GM19193 (cell line): ENCODE measurements around the gene LCE1E.

ENCODE experiments used
- POLR2A ChIP-seq: IDR thresholded peaks from 4 replicates; pipeline ENCODE4 v1.6.1; 2011; ENCODE audit not compliant: insufficient read depth, insufficient read length; ENCODE audit errors: extremely low read depth

The LCE1E gene

GRCh38 chr1:152786077-152786476, at the start of gene LCE1E:
TSS of gene LCE1E (plus strand) at chr1:152786257. CDS start at chr1:152787300, 1,043 bp downstream.
- TF ChIP-seq POLR2A = peak; percentile 43

DNA sequence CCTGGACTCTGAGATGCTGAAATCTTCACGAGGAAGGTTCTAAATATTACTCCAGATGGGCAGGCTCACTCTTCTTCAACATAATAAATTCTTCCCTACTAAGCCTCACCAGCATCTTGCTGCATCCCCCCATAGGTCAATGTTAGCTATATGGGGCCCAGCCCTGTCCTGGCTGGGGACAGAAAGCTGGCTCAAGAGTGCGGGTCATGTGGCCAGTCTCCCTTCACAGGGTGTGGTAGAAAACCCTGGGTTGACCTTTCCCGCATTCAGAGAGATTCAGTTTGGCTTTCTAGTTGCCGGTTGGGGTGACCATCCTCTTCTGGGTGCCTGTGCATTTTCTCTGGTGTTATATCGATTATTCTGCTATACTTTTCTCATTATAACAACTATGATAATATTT, 48.1 kb upstream of the LCE1E start:
- no peak for TF ChIP-seq POLR2A

DNA sequence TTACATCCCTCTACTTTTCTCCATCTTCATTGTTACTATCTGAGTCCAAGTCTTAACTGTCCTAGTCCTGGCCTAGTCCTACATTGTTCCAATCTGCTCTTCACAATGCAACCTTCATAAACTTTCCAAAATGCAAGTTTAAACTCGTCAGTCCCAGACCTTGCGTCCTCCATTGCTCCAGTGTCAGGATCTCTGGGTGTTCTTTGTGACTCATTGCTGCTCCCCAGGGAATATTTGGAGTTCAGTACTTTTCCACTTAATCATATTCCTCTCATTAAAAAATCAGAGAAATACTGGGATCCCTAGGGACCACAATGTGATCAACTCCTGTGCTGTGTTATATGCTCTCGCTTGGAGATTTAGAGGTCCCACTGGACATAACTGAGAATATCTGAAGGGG, 46.2 kb upstream of the LCE1E start:
- no peak for TF ChIP-seq POLR2A

DNA sequence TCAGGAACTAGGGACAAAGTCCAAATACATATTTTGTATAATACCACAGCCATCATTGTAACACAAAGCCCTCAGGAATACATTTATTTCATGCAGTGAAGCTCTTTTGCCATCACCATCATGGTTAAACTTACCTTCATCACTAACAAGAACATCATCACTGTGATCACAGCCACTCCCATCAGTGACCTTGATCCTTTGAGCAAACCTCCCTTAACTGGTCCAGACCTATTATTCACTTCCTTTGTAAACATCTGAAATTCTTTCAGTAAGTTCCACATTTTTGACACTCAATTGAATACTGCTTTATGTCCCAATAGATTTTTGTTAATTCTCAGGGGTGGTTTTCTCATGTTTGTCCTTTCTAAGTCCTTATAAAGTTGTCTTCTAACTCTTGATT, 44.4 kb upstream of the LCE1E start:
- no peak for TF ChIP-seq POLR2A

- no peak for TF ChIP-seq POLR2A
These were observed 42.5 kb upstream of the LCE1E start for GRCh38 chr1:152743371-152744145.

- TF ChIP-seq POLR2A = no peak
These were observed 40.8 kb upstream of the LCE1E start for GRCh38 chr1:152745289-152745704.

DNA sequence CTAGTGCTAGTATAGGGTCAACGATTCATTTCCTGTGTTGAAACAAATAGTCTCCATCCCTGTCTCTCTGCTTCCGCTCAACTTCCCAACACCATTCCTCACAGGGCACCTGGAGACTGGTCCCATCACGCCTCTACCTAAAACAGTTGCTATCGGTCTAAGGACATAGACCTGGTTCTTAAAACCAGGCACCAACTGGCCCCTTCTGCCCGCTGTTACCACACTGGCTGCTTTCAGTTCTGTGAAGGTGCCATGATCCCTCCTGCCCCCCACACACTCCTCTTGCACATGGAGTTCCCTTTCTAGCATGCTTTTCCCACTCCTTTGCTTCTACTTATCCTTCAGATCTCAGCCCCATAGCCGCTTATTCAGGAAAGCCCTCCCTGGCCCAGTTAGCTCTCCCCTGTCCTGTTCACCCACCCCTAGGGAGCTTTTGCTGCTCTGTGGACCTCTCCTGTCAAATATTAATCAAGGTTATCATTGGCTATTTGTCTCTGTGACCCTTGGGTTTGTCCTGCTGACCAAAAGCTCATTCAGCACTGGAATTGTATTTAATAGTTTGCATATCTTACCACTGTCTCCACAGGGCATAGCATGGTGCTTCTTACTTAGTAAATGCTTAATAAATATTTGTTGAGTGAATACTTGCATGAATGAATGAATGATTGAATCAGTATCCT, 40.2 kb upstream of the LCE1E start:
- no peak for TF ChIP-seq POLR2A

- TF ChIP-seq POLR2A = no peak
These were observed 38.2 kb upstream of the LCE1E start for GRCh38 chr1:152747831-152748230.

GRCh38 chr1:152752225-152752624, 33.8 kb upstream of the LCE1E start:
- no peak for TF ChIP-seq POLR2A

DNA sequence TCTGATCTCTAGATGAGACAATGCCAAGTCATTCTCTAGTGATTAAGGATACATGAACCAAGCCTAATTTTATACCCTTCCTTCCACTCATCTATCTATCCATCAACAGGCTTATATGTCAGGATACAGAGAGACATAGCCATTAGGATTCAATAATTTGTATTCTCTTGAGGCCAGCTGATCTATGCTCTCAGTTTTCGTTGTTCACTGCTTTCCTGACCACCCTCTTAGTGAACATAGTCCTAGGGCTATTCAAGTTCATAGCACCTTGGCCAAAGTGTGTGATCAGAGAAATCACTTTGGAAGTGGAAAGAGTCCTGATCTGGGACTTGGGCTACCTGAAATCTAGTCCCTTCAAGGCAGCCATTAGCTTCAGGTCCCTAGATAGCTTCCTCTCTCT, 32.5 kb upstream of the LCE1E start:
- no peak for TF ChIP-seq POLR2A

DNA sequence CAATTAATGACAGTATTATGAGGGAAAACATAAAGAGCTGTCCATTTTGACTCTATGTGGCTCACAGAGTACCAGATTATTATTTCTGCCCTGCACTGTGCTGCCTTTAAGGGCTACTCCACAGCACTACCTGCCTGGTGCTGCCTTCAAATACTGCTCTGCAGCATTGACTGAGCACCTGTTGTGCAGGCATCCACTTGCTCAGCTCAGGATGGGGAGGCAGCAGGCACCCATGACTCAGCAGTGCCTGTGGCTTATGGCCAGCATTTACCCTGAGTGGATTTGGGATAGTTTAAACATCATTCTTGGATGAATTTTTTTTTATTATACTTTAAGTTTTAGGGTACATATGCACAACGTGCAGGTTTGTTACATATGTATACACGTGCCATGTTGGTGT, 29.2 kb upstream of the LCE1E start:
- TF ChIP-seq POLR2A = no peak

DNA sequence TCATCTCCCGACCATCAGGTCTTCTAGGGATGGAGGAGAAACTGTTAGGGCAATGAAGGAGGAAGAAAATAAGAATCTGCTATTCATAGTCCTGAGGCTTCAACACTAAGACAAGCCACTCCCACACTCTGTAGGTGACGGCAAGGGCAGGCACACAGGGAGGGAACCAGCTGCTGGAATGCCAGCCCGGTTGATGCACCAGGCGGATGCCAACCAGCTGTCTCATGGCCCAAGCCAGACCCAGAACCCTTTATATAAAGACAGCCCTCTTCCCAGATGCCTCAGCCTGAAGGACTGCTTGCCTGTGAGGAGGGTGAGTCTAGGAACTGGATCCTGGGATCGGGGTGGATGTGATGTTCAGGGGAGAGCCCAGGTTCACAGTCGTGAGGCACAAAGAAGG, 28.3 kb upstream of the LCE1E start, which contains the start of gene KPRP:
TSS of gene KPRP (plus strand) at position 279 of the 400 bp plus-strand sequence. CDS start 1,564 bp downstream, outside the sequence.
- no peak for TF ChIP-seq POLR2A

DNA sequence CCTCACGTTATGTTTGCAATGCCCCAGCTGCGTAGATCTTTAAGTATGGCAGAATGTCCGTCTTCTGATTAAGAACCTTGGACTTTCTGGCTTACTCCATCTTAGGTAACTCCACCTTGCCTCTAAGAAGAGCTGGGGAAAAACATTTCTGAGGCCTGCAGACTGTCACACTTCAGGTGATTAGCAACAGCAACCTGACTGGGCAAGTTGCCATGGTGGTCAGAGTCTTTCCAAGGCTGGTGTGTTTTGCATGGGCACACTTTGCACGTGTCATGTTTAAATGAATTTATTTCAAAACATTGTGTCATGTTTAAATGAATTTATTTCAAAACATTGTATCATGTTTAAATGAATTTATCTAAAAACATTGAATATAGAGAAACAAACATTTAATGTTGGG, 27.4 kb upstream of the LCE1E start:
- no peak for TF ChIP-seq POLR2A

- TF ChIP-seq POLR2A = no peak
These were observed 26.4 kb upstream of the LCE1E start for GRCh38 chr1:152759453-152760173.

GRCh38 chr1:152760551-152761190, 25.4 kb upstream of the LCE1E start:
- no peak for TF ChIP-seq POLR2A
